Stimulated activated CD4-positive, alpha-beta T cell treated with anti-CD3 and anti-CD28 coated beads, Interleukin-12 subunit alpha, Interleukin-12 subunit beta, amount 100 ng/mL, for 48 hours (primary cell): ENCODE data around the gene OTUD3.
"Not testable (repeated sequence)": the region's sequence is repeated elsewhere in the genome, so short reads cannot be mapped to it uniquely, and the experiment has no call there.

ENCODE experiments used
- DNase-seq, 3 donors: peaks; one replicate each; pipeline ENCODE4 v3.0.0-alpha.2; 2020; ENCODE audit warnings: low read depth in 2 of 3, low spot score in 1 of 3

Gene OTUD3

GRCh38 chr1:19910650-19911049 lies 28.5 kb downstream of the OTUD3 start:
- DNase-seq = no peak

- DNase-seq = peak; percentile 61 to 83 (median 72)
Measured at GRCh38 chr1:19918057-19918456, 35.9 kb downstream of the OTUD3 start.

GRCh38 chr1:19920132-19920710 lies 38.0 kb downstream of the OTUD3 start:
- no peak for DNase-seq

GRCh38 chr1:19921310-19921709 lies 39.1 kb downstream of the OTUD3 start:
- DNase-seq = no peak

GRCh38 chr1:19922015-19922688 lies 40.0 kb downstream of the OTUD3 start:
- no peak for DNase-seq

GRCh38 chr1:19923137-19923952 lies 41.1 kb downstream of the OTUD3 start, which contains the start of gene PLA2G2E:
TSS of gene PLA2G2E (minus strand) at chr1:19923617. CDS start at chr1:19923559, 58 bp downstream.
- DNase-seq = no peak

- DNase-seq = no peak
Measured at GRCh38 chr1:19923953-19924346, 41.8 kb downstream of the OTUD3 start.

- DNase-seq = no peak
Measured at GRCh38 chr1:19925342-19926070, 43.3 kb downstream of the OTUD3 start.

GRCh38 chr1:19926296-19927129 lies 44.3 kb downstream of the OTUD3 start:
- DNase-seq = no peak

- DNase-seq = not testable (repeated sequence)
Measured at GRCh38 chr1:19927130-19927421, 44.9 kb downstream of the OTUD3 start.

- no peak for DNase-seq
Measured at GRCh38 chr1:19932866-19933265, 50.7 kb downstream of the OTUD3 start.

- DNase-seq = no peak
Measured at GRCh38 chr1:19934336-19934735, 52.1 kb downstream of the OTUD3 start.

GRCh38 chr1:19936061-19936750 lies 54.0 kb downstream of the OTUD3 start:
- DNase-seq = no peak

- DNase-seq = no peak
Measured at GRCh38 chr1:19938472-19938871, 56.3 kb downstream of the OTUD3 start.

GRCh38 chr1:19940486-19941205 lies 58.5 kb downstream of the OTUD3 start:
- no peak for DNase-seq

- DNase-seq = no peak
Measured at GRCh38 chr1:19941206-19941568, 59.0 kb downstream of the OTUD3 start.

GRCh38 chr1:19942088-19942487 lies 59.9 kb downstream of the OTUD3 start:
- DNase-seq = no peak

GRCh38 chr1:19942657-19943056 lies 60.5 kb downstream of the OTUD3 start:
- no peak for DNase-seq

GRCh38 chr1:19945914-19946313 lies 63.7 kb downstream of the OTUD3 start:
- DNase-seq = no peak

- no peak for DNase-seq
Measured at GRCh38 chr1:19946331-19946751, 64.1 kb downstream of the OTUD3 start.
